HG03342 (cell line): Measurements from ENCODE around the gene INSL3.

Experiments used
- ATAC-seq: cut with Tn5 transposase; IDR thresholded peaks from one replicate; pipeline ENCODE4 v1.9.1; 2021; ENCODE audit warnings: mild to moderate bottlenecking, moderate library complexity; ENCODE audit not compliant: unreplicated experiment

INSL3 gene

GRCh38 chr19:17847538-17848366, 26.4 kb upstream of the INSL3 start, which contains the start of gene JAK3:
Gene JAK3, minus strand, starts transcription at chr19:17847982. Its CDS starts 3,565 bp downstream, at chr19:17844417.
- ATAC-seq = peak; percentile 56

GRCh38 chr19:17846146-17846545, 24.8 kb upstream of the INSL3 start:
- ATAC-seq = no peak

GRCh38 chr19:17843908-17844490, 22.7 kb upstream of the INSL3 start:
- no peak for ATAC-seq

- ATAC-seq = no peak
These were observed 22.0 kb upstream of the INSL3 start for GRCh38 chr19:17843292-17843827.

- no peak for ATAC-seq
These were observed 21.5 kb upstream of the INSL3 start for GRCh38 chr19:17842663-17843291.

- ATAC-seq = no peak
These were observed 20.7 kb upstream of the INSL3 start for GRCh38 chr19:17841810-17842662.

- ATAC-seq = no peak
These were observed 20.1 kb upstream of the INSL3 start for GRCh38 chr19:17841371-17841809.

- no peak for ATAC-seq
These were observed 18.7 kb upstream of the INSL3 start for GRCh38 chr19:17840019-17840418.

GRCh38 chr19:17837972-17838371, 16.7 kb upstream of the INSL3 start:
- no peak for ATAC-seq

GRCh38 chr19:17836530-17836929, 15.2 kb upstream of the INSL3 start:
- no peak for ATAC-seq

GRCh38 chr19:17835182-17836006, 14.1 kb upstream of the INSL3 start:
- ATAC-seq = no peak

GRCh38 chr19:17834350-17835181, 13.2 kb upstream of the INSL3 start:
- no peak for ATAC-seq

GRCh38 chr19:17832443-17833208, 11.3 kb upstream of the INSL3 start:
- ATAC-seq = no peak

- ATAC-seq = no peak
These were observed 10.1 kb upstream of the INSL3 start for GRCh38 chr19:17831419-17831888.

- no peak for ATAC-seq
These were observed 9.5 kb upstream of the INSL3 start for GRCh38 chr19:17830567-17831418.

- ATAC-seq = no peak
These were observed 8.7 kb upstream of the INSL3 start for GRCh38 chr19:17829855-17830566.
